Stimulated activated memory B cell treated with anti-CD40 and anti-IgM and Interleukin-4, amounts not matched to agents 10 μg/mL and 1 μg/mL and 100 μg/mL, for 72 hours (primary cell): Measurements from ENCODE around the gene PEX11A.

Experiments
- ATAC-seq: fragments of 150-1000 bp; cut with Tn5 transposase; 2 replicates; pipeline ENCODE4 v1.10.0; 2021
- H3K27ac Mint-ChIP-seq: one replicate; pipeline ENCODE4 v1.8.0; 2022; ENCODE audit warnings: mild to moderate bottlenecking, mixed read lengths
- H3K27me3 Mint-ChIP-seq: one replicate; pipeline ENCODE4 v1.8.0; 2022; ENCODE audit warnings: mixed read lengths
- H3K36me3 Mint-ChIP-seq: one replicate; pipeline ENCODE4 v1.8.0; 2022; ENCODE audit warnings: mixed read lengths
- H3K4me1 Mint-ChIP-seq: one replicate; pipeline ENCODE4 v1.8.0; 2022; ENCODE audit warnings: mixed read lengths
- H3K4me3 Mint-ChIP-seq: one replicate; pipeline ENCODE4 v1.8.0; 2022; ENCODE audit warnings: mild to moderate bottlenecking, moderate library complexity, mixed read lengths
- H3K9me3 Mint-ChIP-seq: one replicate; pipeline ENCODE4 v1.8.0; 2022; ENCODE audit warnings: mixed read lengths

PEX11A gene

DNA sequence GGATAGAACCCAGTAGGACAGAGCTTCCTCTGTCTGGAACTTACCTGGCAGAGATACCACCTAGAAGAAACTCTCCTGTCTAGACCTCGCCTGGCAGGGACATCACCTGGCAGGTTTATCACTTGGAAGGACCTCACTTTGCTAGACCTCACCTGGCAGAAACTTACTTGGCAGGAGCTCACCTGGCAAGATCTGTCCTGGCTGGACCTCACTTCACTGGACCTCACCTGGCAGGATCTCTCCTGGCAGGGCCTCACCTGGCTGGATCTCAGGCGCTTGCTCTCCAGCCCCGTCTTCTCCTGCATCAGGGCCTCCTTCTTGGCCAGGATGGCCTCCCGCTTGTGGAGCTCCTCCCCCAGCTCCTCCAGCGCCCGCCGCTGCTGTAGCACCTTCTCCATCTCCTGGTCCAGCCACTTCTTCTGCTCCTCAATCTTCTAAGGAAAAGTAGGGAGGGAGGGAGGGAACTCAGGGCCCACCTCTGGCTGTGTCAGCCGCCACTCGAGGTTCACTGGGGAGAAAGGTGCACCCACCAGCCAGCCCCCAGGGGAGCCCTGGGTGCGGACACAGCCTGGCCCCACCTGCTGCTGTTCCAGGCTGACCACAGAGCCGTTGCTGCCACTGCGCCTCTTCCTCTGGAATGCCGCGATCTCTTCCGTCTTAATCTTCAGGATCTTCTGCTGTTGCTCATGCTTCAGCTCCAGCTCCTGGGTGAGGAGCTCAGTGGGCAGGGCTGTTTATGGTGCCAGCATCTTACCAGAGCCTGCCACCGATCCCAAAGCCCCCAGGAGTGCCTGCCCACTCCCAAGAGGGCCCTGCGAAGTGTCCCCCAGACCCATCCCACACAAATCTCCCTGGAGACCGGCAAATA lies 57.8 kb downstream of the PEX11A start:
- no peak overlapping the region for H3K27ac Mint-ChIP-seq
- H3K36me3 Mint-ChIP-seq, result peaks cover 6% of the 10 kb centered on the region
- no peak overlapping the region for H3K4me3 Mint-ChIP-seq
- H3K27me3 Mint-ChIP-seq, result no peaks in the 10 kb centered on the region
- H3K4me1 Mint-ChIP-seq, result peaks cover 5% of the 10 kb centered on the region
- H3K9me3 Mint-ChIP-seq, result peaks cover 5% of the 10 kb centered on the region
- no peak for ATAC-seq

DNA sequence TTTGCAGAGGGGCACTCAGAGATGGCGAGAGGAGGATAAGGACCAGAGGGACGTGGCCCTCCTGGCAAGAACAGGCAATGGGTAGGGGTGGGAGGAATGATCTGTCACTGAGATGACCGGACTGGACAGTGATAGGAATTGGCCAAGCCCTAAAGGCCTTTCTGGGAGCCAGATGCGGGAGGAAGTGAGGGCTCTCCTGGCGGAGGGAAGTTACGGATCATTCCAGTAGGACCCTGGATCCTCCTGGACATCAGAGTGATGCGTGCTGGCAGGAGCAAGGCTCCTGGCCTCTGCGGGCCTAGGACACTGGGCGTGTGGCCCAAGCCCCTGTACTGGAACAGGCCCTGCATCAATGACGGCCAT lies 58.7 kb downstream of the PEX11A start:
- H3K4me1 Mint-ChIP-seq, result peaks cover 5% of the 10 kb centered on the region
- no peak for ATAC-seq
- no peak overlapping the region for H3K27ac Mint-ChIP-seq
- H3K27me3 Mint-ChIP-seq, result no peaks in the 10 kb centered on the region
- H3K36me3 Mint-ChIP-seq, result peaks cover 6% of the 10 kb centered on the region
- peaks cover 5% of the 10 kb centered on the region for H3K9me3 Mint-ChIP-seq
- no peak overlapping the region for H3K4me3 Mint-ChIP-seq
